ENCODE results near the gene BMI1. TPM values are rescaled to one million over a fixed set of nuclear protein-coding genes. Genes with fewer than 3 reads are reported as not detected.
A peak's percentile ranks its signal among the peaks of the same experiment; 100 is the strongest.

The BMI1 gene
- total RNA-seq, 1 donor from 2014 or later, result 59.1 TPM

- no peak overlapping the region for H2AFZ ChIP-seq (replicated peaks)
- no peaks in the 10 kb centered on the region for H3K36me3 ChIP-seq
- H3K4me2 ChIP-seq, result no peak overlapping the region
- no peak overlapping the region for H3K9ac ChIP-seq
- H3K4me3 Mint-ChIP-seq, result no peak overlapping the region
- H3K79me2 ChIP-seq (ENCODE audit: low read depth), result peaks cover 18% of the 10 kb centered on the region
- no peak overlapping the region for H3K27ac Mint-ChIP-seq
- H3K4me1 Mint-ChIP-seq, result peaks cover 49% of the 10 kb centered on the region
- H3K9me3 ChIP-seq (ENCODE audit: low read depth), result no peaks in the 10 kb centered on the region
- H3K4me1 ChIP-seq, result peaks cover 25% of the 10 kb centered on the region
- DNase-seq (ENCODE audit: low spot score), result no peak
- H3K9me3 Mint-ChIP-seq, result peaks cover 6% of the 10 kb centered on the region
- H3K4me3 ChIP-seq, result no peak overlapping the region
- peaks cover 5% of the 10 kb centered on the region for H3K36me3 Mint-ChIP-seq
- H3K27ac ChIP-seq, result no peak overlapping the region
- peaks cover 46% of the 10 kb centered on the region for H4K20me1 ChIP-seq (ENCODE audit: low read depth)
- peak; percentile 23 for TF ChIP-seq EZH2 (IDR thresholded peaks at IDR 0.05)
- no peak for TF ChIP-seq CTCF (IDR thresholded peaks at IDR 0.05)
- no peak for TF ChIP-seq EZH2phosphoT487 (IDR thresholded peaks at IDR 0.05)
- H3K27me3 ChIP-seq, result peaks cover 76% of the 10 kb centered on the region
- peaks cover 44% of the 10 kb centered on the region for H3K27me3 Mint-ChIP-seq (ENCODE audit: insufficient read depth, low read depth)
- peaks cover 55% of the 10 kb centered on the region for H3F3A ChIP-seq (ENCODE audit: low read depth)
These were observed 2.1 kb upstream of the BMI1 start for GRCh38 chr10:22318772-22319171.

GRCh38 chr10:22319547-22319979 is 1.3 kb upstream of the BMI1 start:
- Mint-ChIP-seq H3K36me3 (peaks cover 5% of the 10 kb centered on the region), H3K9me3 (peaks cover 6% of the 10 kb centered on the region), H3K4me1 (peaks cover 57% of the 10 kb centered on the region), H3K4me3 (peak overlapping the region; percentile 88), H3K27me3 (ENCODE audit: insufficient read depth, low read depth) (peaks cover 47% of the 10 kb centered on the region), H3K27ac (no peak overlapping the region)
- Histone ChIP-seq H3K4me1 (peaks cover 28% of the 10 kb centered on the region), H3K4me3 (no peak overlapping the region), H3K9me3 (ENCODE audit: low read depth) (no peaks in the 10 kb centered on the region), H3K36me3 (no peaks in the 10 kb centered on the region), H3K9ac (no peak overlapping the region), H3K27ac (no peak overlapping the region), H2AFZ (replicated peaks) (no peak overlapping the region), H3K27me3 (peaks cover 76% of the 10 kb centered on the region), H4K20me1 (ENCODE audit: low read depth) (peaks cover 54% of the 10 kb centered on the region), H3F3A (ENCODE audit: low read depth) (peaks cover 63% of the 10 kb centered on the region), H3K4me2 (peak overlapping the region; percentile 75), H3K79me2 (ENCODE audit: low read depth) (peaks cover 26% of the 10 kb centered on the region)
- peak; percentile 36 for DNase-seq (ENCODE audit: low spot score)
- no peak for TF ChIP-seq CTCF (IDR thresholded peaks at IDR 0.05)
- peak; percentile 89 for TF ChIP-seq EZH2phosphoT487 (IDR thresholded peaks at IDR 0.05)
- TF ChIP-seq EZH2 (IDR thresholded peaks at IDR 0.05), result no peak

- Mint-ChIP-seq H3K36me3 (peaks cover 5% of the 10 kb centered on the region), H3K27ac (peak overlapping the region; percentile 57), H3K27me3 (ENCODE audit: insufficient read depth, low read depth) (peaks cover 47% of the 10 kb centered on the region), H3K9me3 (peaks cover 6% of the 10 kb centered on the region), H3K4me3 (peak overlapping the region; percentile 88), H3K4me1 (peaks cover 57% of the 10 kb centered on the region)
- Histone ChIP-seq H3K9me3 (ENCODE audit: low read depth) (no peaks in the 10 kb centered on the region), H3K4me3 (peak overlapping the region; percentile 45), H3K9ac (no peak overlapping the region), H2AFZ (replicated peaks) (no peak overlapping the region), H3K4me2 (peak overlapping the region; percentile 75), H4K20me1 (ENCODE audit: low read depth) (peaks cover 59% of the 10 kb centered on the region), H3K27me3 (peaks cover 76% of the 10 kb centered on the region), H3K36me3 (no peaks in the 10 kb centered on the region), H3K79me2 (ENCODE audit: low read depth) (peaks cover 31% of the 10 kb centered on the region), H3K27ac (no peak overlapping the region), H3F3A (ENCODE audit: low read depth) (peaks cover 63% of the 10 kb centered on the region), H3K4me1 (peaks cover 30% of the 10 kb centered on the region)
- TF ChIP-seq CTCF (IDR thresholded peaks at IDR 0.05), result no peak
- peak; percentile 86 for TF ChIP-seq EZH2 (IDR thresholded peaks at IDR 0.05)
- TF ChIP-seq EZH2phosphoT487 (IDR thresholded peaks at IDR 0.05), result peak; percentile 72
- DNase-seq (ENCODE audit: low spot score), result peak; percentile 64
These were observed 830 bp upstream of the BMI1 start for GRCh38 chr10:22319980-22320558.
